Activated CD4-positive, CD25-positive, alpha-beta regulatory T cell (primary cell): ENCODE results near the gene SLC35G2.
"Not testable (repeated sequence)": the region's sequence is repeated elsewhere in the genome, so short reads cannot be mapped to it uniquely, and the experiment has no call there.

Experiments
- DNase-seq, 4 experiments: peaks; one replicate each; lab custom pipeline; 2025; lab: John Stamatoyannopoulos, UW

The SLC35G2 gene

GRCh38 chr3:136818769-136819391 lies at the start of gene SLC35G2:
TSS of gene SLC35G2 (plus strand) at chr3:136819126. CDS start at chr3:136854461, 35,335 bp downstream.
- DNase-seq, result no peak

DNA sequence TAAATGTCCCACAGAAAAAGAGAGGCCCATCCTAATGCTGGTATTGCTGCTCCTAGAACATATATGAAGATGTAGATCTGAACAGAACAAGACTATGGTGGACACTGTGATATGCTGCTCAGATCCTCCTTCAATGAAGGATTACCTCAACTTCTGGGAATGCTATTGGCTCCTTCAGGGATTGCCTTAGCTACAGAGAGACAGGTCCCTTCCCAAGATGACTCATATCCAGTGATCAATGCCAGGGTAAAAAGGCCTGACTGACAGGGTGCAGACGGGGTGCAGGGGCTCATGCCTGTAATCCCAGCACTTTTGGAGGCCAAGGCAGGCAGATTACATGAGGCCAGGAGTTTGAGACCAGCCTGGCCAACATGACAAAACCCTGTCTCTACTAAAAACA lies 46.2 kb upstream of the SLC35G2 start:
- DNase-seq, result no peak

GRCh38 chr3:136778865-136779264 lies 40.1 kb upstream of the SLC35G2 start:
- no peak for DNase-seq

DNA sequence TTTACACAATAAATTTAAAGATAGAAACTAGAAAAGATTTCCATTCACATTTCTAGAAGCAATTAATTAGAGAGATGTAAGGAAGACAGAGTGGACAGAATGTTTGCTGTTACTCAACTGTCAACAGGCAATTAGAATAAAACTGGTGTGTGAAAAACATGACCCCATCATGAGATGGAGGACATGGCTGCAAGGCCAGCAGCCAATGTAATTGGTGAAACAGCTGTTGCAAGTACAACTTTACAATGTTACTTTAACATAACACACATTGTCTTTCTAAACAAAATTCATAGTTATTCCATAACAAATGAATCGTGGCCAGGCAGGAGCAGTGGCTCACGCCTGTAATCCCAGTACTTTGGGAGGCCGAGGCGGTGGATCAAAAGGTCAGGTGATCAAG lies 38.2 kb upstream of the SLC35G2 start:
- DNase-seq, result no peak

DNA sequence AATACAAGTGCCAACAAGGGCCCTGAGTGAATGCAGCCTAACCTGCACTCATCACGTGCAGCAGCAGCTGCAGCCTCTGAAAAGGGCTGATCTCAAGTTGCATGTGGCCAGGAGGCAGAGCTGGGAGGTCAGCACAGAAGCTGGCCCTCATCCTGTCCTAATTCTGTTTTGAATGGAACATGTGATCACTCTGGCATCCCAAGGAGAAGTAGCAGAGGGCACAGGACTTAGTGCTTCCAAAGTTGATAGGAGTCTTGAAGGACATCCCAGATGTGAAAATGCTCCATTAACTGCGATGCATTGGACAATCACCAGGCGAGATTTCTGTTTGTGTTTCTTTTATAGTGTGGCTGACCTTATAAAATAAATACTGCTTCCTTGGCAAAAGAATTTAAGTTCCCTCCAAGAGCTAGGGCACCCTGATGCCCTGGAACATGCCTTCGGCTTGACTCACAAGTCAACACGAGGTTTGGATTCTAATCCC lies 35.2 kb upstream of the SLC35G2 start:
- DNase-seq, result no peak

- DNase-seq, result peak in 1 of 4 experiments; percentile 1
Measured at GRCh38 chr3:136787349-136787748, 31.6 kb upstream of the SLC35G2 start.

DNA sequence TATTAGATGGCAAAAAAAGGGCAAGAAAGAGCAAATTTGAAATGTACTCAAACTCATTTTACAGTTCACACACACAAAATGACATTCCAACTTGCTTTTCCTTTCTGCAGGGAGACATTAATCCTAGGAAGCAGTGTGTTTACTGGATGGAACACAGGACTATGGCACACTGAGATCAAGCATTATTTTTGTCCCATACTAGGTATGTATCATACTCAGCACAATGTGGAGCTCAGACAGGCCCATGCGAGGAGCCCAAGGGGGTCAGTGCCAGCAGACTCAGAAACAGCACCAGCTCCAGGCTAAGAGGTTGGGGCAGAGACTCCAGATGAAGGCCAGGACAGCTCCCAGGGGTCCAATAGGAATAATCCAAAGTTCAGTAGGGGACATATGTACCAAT lies 30.8 kb upstream of the SLC35G2 start:
- no peak for DNase-seq

- no peak for DNase-seq
Measured at GRCh38 chr3:136789976-136790375, 28.9 kb upstream of the SLC35G2 start.

DNA sequence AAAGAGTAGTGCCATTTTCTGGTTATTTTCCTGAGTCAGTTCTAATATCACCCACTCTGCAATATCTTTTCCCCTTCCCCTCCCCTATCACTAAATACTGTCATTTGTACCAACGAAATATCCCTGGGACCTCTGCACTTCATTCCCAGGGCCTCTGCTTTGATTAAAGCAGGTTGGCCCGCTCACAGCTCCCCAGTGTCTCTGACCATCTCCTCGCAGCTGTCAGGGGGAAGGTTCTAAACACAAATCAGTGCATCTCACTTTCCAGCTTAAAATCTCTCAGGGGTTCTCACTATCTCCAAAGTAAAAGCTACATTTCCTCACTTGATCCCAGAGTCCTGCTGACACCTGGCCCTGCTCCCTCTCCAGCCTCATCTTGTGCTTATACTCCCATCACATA lies 28.1 kb upstream of the SLC35G2 start:
- no peak for DNase-seq

DNA sequence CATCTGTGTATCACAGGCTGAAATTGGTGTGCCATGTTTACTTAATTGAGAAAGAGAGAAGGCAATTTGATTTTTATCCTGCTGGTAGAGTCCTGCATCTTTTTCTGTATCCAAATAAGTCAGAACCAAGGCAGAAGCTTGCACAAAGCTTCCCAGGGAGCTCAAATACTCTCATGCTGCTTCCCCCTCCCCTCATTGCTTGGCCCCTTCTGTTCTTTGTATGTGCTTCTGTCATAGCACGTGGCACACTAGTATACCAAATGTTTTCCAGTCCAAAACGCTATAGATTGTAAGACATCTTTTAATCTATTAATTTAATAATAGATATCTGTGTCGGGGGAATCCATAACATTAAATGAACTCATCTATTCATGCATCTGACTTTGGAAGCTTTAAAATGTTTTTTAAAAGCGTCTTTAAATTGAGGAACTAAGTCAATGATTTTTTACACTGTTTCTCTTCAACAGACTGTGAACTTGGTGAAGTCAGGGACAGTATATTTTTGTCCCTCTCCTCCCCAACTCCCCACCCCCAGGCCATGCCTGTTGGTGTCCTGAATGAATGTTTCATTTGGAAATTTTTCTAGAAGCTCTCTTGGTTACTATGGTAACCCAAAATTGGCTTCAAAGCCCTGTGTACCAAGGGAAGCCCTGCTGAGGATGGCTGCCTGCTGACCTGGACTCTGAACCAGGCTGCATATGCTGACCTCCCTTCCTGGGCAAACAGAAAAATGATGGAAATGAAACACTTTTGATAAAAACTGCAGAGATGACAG lies 26.2 kb upstream of the SLC35G2 start:
- no peak for DNase-seq

DNA sequence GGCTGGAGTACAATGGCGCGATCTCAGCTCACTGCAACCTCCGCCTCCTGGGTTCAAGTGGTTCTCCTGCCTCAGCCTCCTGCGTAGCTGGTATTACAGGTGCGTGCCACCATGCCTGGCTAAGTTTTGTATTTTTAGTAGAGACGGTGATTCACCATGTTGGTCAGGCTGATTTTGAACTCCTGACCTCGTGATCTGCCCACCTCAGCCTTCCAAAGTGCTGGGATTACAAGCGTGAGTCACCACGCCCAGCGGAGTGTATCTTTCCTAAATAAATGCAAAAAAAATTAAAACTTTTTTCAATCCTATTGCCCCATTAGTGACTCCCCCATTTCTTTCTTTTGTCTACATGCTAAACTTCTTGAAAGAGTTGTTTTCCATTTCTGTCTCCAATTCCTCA lies 17.8 kb upstream of the SLC35G2 start:
- DNase-seq, result not testable (repeated sequence)

DNA sequence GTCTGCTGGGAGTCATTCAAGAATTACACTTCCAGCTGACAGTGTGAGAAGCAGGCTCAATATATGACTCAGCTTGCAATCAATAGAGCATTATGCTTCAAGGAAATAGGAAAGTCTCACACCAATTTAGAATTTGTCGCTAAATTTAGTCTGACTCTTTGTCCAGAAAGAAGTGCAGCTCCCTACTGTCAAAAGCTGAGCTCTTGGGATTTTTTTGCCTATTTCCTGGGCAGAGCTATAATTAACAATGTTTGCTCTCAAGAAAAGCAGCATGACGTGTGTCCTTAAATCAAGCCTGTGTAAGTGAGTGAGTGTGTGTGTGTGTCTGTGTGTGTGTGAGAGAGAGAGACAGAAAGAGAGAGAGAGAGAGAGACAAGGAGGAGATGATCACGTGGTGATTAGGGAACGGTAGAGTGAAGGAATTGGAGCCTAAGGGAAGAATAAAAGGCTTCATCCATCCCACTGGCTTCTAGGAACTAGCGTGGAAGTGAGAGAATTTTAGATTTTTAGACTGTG lies 16.4 kb upstream of the SLC35G2 start:
- no peak for DNase-seq

DNA sequence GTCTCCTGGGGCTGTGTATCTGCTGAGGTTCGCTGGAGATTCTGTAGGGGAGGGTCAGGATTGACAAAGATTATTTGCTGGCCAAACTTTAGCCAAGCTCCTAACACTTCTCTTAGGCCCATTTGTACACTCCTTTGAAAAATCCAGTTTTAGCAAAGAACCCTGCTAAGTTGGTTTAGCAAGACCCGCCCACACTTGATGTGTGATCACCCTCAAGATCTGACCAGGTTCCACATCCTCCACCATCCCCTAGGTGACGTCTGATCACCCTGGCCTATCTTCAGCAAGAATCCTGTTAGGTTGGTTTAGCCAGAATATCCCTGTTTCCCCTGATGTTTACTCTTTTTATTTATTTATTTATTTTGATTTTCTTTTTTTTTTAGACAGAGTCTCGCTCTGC lies 14.8 kb upstream of the SLC35G2 start:
- DNase-seq, result no peak

- no peak for DNase-seq
Measured at GRCh38 chr3:136804813-136805212, 14.1 kb upstream of the SLC35G2 start.

- no peak for DNase-seq
Measured at GRCh38 chr3:136805795-136806194, 13.1 kb upstream of the SLC35G2 start.

- no peak for DNase-seq
Measured at GRCh38 chr3:136811701-136812100, 7.2 kb upstream of the SLC35G2 start.

- DNase-seq, result no peak
Measured at GRCh38 chr3:136817448-136817847, 1.5 kb upstream of the SLC35G2 start.

- peak in 1 of 4 experiments; percentile 7 for DNase-seq
Measured at GRCh38 chr3:136818191-136818768, 646 bp upstream of the SLC35G2 start.

GRCh38 chr3:136819392-136819730 lies 435 bp downstream of the SLC35G2 start:
- no peak for DNase-seq

- DNase-seq, result peak in 1 of 4 experiments; percentile 10
Measured at GRCh38 chr3:136819731-136820679, 1.1 kb downstream of the SLC35G2 start.

GRCh38 chr3:136831461-136831860 lies 12.5 kb downstream of the SLC35G2 start:
- no peak for DNase-seq
